ENCODE results near the gene BRD7.

The BRD7 gene

DNA sequence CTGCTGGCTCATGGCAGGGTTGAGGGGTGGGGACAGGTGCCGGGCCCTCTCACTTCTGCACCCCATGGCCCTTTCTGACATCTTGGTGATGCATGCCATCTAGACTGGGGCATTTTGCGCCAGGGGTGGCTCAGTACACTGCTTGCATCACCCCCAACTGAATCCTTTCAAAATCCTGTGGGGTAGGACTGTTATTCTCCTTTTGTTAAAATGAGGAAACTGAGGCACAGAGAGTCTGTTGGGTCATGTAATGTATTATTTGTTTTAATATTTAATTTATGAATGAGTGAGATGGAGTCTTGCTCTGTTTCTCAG, 92.5 kb downstream of the BRD7 start:
- TF ChIP-seq, protein P1, sequence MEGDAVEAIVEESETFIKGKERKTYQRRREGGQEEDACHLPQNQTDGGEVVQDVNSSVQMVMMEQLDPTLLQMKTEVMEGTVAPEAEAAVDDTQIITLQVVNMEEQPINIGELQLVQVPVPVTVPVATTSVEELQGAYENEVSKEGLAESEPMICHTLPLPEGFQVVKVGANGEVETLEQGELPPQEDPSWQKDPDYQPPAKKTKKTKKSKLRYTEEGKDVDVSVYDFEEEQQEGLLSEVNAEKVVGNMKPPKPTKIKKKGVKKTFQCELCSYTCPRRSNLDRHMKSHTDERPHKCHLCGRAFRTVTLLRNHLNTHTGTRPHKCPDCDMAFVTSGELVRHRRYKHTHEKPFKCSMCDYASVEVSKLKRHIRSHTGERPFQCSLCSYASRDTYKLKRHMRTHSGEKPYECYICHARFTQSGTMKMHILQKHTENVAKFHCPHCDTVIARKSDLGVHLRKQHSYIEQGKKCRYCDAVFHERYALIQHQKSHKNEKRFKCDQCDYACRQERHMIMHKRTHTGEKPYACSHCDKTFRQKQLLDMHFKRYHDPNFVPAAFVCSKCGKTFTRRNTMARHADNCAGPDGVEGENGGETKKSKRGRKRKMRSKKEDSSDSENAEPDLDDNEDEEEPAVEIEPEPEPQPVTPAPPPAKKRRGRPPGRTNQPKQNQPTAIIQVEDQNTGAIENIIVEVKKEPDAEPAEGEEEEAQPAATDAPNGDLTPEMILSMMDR (IDR thresholded peaks at IDR 0.05; ENCODE audit: extremely low read depth, missing control alignments): no peak

GRCh38 chr16:50275428-50276325, 93.1 kb downstream of the BRD7 start:
- TF ChIP-seq, protein P1 (IDR thresholded peaks at IDR 0.05; ENCODE audit: extremely low read depth, missing control alignments): no peak
- no peak for DNase-seq (ENCODE audit: low spot score)

More for the DNA sequence above, 92.5 kb downstream of the BRD7 start:
- DNase-seq (ENCODE audit: low spot score): no peak

DNA sequence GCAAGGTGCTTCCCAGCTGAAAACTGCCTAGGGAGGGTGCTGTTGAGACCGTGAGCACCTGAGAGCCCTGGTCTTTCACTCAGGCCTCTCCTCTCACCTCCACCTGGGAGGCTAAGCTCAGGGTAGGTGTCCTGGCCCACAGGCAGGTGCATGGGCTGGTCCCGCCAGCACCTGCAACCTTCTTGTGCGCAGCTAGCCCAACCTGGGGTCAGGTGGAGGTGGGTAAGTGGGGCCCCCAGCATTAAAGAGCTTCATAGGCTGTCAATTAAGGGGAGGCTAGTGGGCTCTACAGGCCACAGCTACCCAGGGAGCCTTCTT, 93.7 kb downstream of the BRD7 start:
- no peak for DNase-seq (ENCODE audit: low spot score)
- TF ChIP-seq, protein P1 (IDR thresholded peaks at IDR 0.05; ENCODE audit: extremely low read depth, missing control alignments): no peak

DNA sequence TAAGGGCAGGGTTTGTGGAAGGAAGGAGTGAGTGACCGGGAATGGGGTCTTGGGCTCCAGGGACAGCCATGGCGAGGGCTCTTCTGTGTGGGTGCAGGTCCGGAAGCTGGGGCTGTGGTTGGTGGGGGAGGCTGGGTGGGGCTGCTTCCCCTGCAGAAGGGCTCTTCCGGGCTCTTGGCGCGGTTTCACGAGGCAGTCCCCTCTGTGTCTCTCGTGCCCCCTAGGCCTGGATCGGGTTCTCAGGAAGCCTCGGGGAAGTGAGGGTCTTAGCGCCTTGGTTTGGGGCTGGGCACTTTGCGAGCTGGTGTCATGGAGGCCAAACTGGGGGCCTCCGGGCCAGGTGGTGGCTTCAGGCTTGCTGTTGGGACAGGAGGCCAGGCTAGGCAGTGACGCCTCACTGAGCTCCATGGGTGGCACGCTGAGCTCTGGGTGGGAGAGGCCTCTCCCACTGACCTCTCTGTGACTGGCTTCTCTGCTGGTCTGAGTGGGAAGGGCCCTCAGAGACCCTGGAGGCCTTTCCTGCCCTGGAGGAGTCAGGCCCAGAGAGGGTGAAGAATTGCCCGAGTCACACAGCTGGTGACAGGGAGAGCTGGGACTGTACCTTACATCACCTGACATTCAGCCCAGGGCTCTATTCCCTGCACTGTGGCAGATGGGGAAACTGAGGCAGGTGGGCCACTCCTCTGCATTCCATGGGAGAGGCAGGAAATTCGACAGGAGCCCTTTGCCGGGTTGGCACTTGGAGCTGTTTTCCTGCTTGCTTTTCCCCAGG, 94.3 kb downstream of the BRD7 start:
- DNase-seq (ENCODE audit: low spot score): peak; percentile 73

DNA sequence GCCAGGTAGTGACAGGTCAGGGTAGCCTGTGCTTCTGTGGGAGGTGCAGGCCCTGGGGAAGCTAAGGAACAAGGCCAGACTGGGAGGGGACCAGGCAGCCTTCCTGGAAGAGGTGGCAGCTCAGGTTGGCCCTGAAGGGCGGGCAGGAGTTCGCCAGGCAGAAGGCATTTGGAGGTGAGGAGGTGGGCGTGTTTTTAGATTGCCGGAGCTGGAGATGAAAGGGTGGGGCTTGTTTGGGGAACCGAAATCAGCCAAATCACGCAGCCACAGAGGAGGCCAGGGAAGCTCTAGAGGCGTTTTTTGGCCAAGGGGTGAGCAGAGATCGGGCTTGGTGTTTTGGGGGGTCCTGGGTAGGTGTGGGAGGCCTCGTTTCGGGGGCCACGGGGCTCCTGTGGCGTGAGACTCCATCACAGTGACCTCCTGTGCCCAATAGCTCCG, 94.9 kb downstream of the BRD7 start:
- peak; percentile 85 for DNase-seq (ENCODE audit: low spot score)
- TF ChIP-seq, protein P1 (IDR thresholded peaks at IDR 0.05; ENCODE audit: extremely low read depth, missing control alignments): no peak

More for the DNA sequence above, 94.3 kb downstream of the BRD7 start:
- TF ChIP-seq, protein P1 (IDR thresholded peaks at IDR 0.05; ENCODE audit: extremely low read depth, missing control alignments): no peak

DNA sequence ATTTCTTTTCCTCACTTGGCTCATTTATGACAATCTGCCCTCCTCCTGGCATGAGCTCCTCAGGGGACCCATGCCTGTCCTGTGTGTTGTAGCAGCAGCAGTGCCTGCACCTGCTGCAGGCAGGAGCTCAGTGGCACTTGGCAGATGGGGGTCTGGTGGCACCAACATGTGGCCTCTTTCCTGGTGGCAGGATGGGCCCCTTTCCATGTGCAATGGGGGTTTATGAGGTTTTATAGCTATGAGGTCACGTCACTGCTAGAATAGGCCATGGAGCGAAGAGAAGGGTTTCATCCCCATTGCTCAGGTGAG, 95.5 kb downstream of the BRD7 start:
- no peak for DNase-seq (ENCODE audit: low spot score)
- TF ChIP-seq, protein P1 (IDR thresholded peaks at IDR 0.05; ENCODE audit: extremely low read depth, missing control alignments): no peak

- no peak for DNase-seq (ENCODE audit: low spot score)
- TF ChIP-seq, protein P1 (IDR thresholded peaks at IDR 0.05; ENCODE audit: extremely low read depth, missing control alignments): no peak
Measured at GRCh38 chr16:50272687-50273381, 96.0 kb downstream of the BRD7 start.
